Measurements from ENCODE around the gene HRAS. TPM values are rescaled to one million over a fixed set of nuclear protein-coding genes. Genes with fewer than 3 reads are reported as not detected.

HRAS gene
- total and polyA plus RNA-seq, 2 of the 13 experiments (the other 11 are each of a cell fraction or from before 2014, with no cell fraction given): 32.9 to 50.0 TPM

DNA sequence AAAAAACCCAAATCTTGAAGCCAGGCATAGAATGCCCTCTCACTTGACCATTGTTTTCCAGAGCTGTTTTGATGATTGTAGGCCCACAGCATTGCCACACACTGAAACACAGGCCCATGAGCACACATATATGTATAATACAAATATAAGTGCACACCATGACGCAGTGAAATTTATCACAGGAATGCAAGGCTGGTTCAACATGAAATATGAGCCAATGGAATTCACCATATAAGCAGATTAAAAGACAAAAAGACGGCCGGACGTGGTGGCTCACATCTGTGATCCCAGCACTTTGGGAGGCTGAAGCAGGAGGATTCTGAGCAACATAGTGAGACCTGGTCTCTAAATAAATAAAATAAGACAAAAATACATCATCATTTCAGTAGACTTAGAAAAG is 19.0 kb downstream of the HRAS start:
- in situ Hi-C loops (cut with HindIII; ENCODE audit: extremely low pct_ligation_motif_present, low pct_unique_long_range_greater_than_20kb): no loop called here
- Histone ChIP-seq H3K4me1 (ENCODE audit: insufficient read depth, low read length) (peaks cover 24% of the 10 kb centered on the region), H3K9me3 (ENCODE audit: low read length) (no peaks in the 10 kb centered on the region), H3K4me2 (ENCODE audit: low read depth, low read length) (no peak overlapping the region), H3K9ac (ENCODE audit: insufficient read depth, low read depth, low read length) (no peak overlapping the region), H2AFZ (ENCODE audit: low read length) (no peak overlapping the region), H4K20me1 (ENCODE audit: insufficient read depth, low read length) (no peaks in the 10 kb centered on the region), H3K4me3 (replicated peaks in 1 of 3; ENCODE audit: insufficient read depth in 1 of 3, low read depth in 2 of 3, low read length in 3 of 3) (no peak overlapping the region), H3K36me3 (replicated peaks in 1 of 2; ENCODE audit: control insufficient read depth in 1 of 2, insufficient read depth in 2 of 2, low read length in 2 of 2) (no peaks in the 10 kb centered on the region; a peak in 1 of 5 replicates), H3K79me2 (ENCODE audit: insufficient read depth, low read length) (no peaks in the 10 kb centered on the region), H3K27me3 (ENCODE audit: control insufficient read depth in 1 of 2, insufficient read depth in 2 of 2, low read length in 2 of 2) (no peaks in the 10 kb centered on the region), H3K27ac (ENCODE audit: extremely low read length, insufficient read depth, low read length) (no peak overlapping the region)
- ChIA-PET POLR2A (no interaction called here), CTCF (ENCODE audit: low intra/inter-chr PET ratio, low total read pairs) (no interaction called here)
- BruUV-seq (replicated peaks): no TSS peak
- no peak for FAIRE-seq
- TF ChIP-seq TOE1 (CRISPR knock-in tag; IDR thresholded peaks at IDR 0.05): no peak
- TF ChIP-seq ZNF7 (CRISPR knock-in tag; IDR thresholded peaks at IDR 0.05): no peak
- no peak for TF ChIP-seq ZNF552 (CRISPR knock-in tag; IDR thresholded peaks at IDR 0.05; ENCODE audit: borderline replicate concordance)
- TF ChIP-seq TARDBP (CRISPR knock-in tag; IDR thresholded peaks at IDR 0.05): no peak
- no peak for TF ChIP-seq JARID2 (CRISPR knock-in tag; IDR thresholded peaks at IDR 0.05; ENCODE audit: insufficient replicate concordance)
- TF ChIP-seq ZKSCAN5 (CRISPR knock-in tag; IDR thresholded peaks at IDR 0.05): no peak
- TF ChIP-seq PRMT3 (CRISPR knock-in tag; IDR thresholded peaks at IDR 0.05; ENCODE audit: borderline replicate concordance, low read depth): no peak
- no peak for TF ChIP-seq ZNF557 (CRISPR knock-in tag; IDR thresholded peaks at IDR 0.05)
- no peak for TF ChIP-seq ZNF75D (CRISPR knock-in tag; IDR thresholded peaks at IDR 0.05; ENCODE audit: borderline replicate concordance)
- no peak for ATAC-seq
- intact Hi-C loops (cut with micrococcal nuclease; ENCODE audit: unreplicated experiment): no loop called here
- DNase-seq (ENCODE audit: low spot score): no peak
- 98% methylated on average over 4 of the region's 4 CpGs for WGBS (ENCODE audit: low lambda C conversion rate)

- no TSS peak for BruUV-seq (replicated peaks)
- peaks cover 13% of the 10 kb centered on the region for H3K4me1 ChIP-seq (ENCODE audit: insufficient read depth, low read length)
- no peak for TF ChIP-seq SOX5 (CRISPR knock-in tag; IDR thresholded peaks at IDR 0.05; ENCODE audit: borderline replicate concordance)
- TF ChIP-seq MXI1 (IDR thresholded peaks at IDR 0.05; ENCODE audit: borderline replicate concordance, low read depth, low read length): no peak
- no peak for TF ChIP-seq ZSCAN5A (CRISPR knock-in tag; IDR thresholded peaks at IDR 0.05; ENCODE audit: borderline replicate concordance)
- TF ChIP-seq ZNF879 (CRISPR knock-in tag; IDR thresholded peaks at IDR 0.05): no peak
- TF ChIP-seq ZMYM2 (CRISPR knock-in tag; IDR thresholded peaks at IDR 0.05): no peak
- no peak for TF ChIP-seq KAT2B (IDR thresholded peaks at IDR 0.05; ENCODE audit: borderline replicate concordance, low read depth, low read length)
- no peak for ATAC-seq
- H3K27ac ChIP-seq (ENCODE audit: extremely low read length, insufficient read depth, low read length): peak overlapping the region; percentile 13
- intact Hi-C loops (cut with micrococcal nuclease; ENCODE audit: unreplicated experiment) (loop anchor here (1.0 kb wide), 1 partner anchor 9 kb away; no protein-coding TSS in a partner anchor), in situ Hi-C loops (cut with HindIII; ENCODE audit: extremely low pct_ligation_motif_present, low pct_unique_long_range_greater_than_20kb) (no loop called here)
- no peaks in the 10 kb centered on the region for H3K79me2 ChIP-seq (ENCODE audit: insufficient read depth, low read length)
- no peak overlapping the region for H3K9ac ChIP-seq (ENCODE audit: insufficient read depth, low read depth, low read length)
- peaks cover 0 to under 1% of the 10 kb centered on the region in 2 experiments; a peak in 1 of 5 replicates for H3K36me3 ChIP-seq (replicated peaks in 1 of 2; ENCODE audit: control insufficient read depth in 1 of 2, insufficient read depth in 2 of 2, low read length in 2 of 2)
- no peak for FAIRE-seq
- no peak for DNase-seq (ENCODE audit: low spot score)
- no peaks in the 10 kb centered on the region for H4K20me1 ChIP-seq (ENCODE audit: insufficient read depth, low read length)
- no peak overlapping the region for H3K4me2 ChIP-seq (ENCODE audit: low read depth, low read length)
- H2AFZ ChIP-seq (ENCODE audit: low read length): no peak overlapping the region
- no peaks in the 10 kb centered on the region for H3K9me3 ChIP-seq (ENCODE audit: low read length)
- no peak overlapping the region for H3K4me3 ChIP-seq (replicated peaks in 1 of 3; ENCODE audit: insufficient read depth in 1 of 3, low read depth in 2 of 3, low read length in 3 of 3)
- H3K27me3 ChIP-seq (ENCODE audit: control insufficient read depth in 1 of 2, insufficient read depth in 2 of 2, low read length in 2 of 2): no peaks in the 10 kb centered on the region
- WGBS (ENCODE audit: low lambda C conversion rate): 84% methylated on average over 4 of the region's 6 CpGs
- POLR2A ChIA-PET: no interaction called here
- CTCF ChIA-PET (ENCODE audit: low intra/inter-chr PET ratio, low total read pairs): no interaction called here
Observed at GRCh38 chr11:515131-515530, 20.2 kb downstream of the HRAS start.
